Activated CD8-positive, alpha-beta memory T cell treated with anti-CD3 and anti-CD28 coated beads, Interleukin-2, amount 10 ng/mL, durations not matched to agents 7 days and 5 days (primary cell): Measurements from ENCODE around the gene DOP1B. TPM values are rescaled to one million over a fixed set of nuclear protein-coding genes. Genes with fewer than 3 reads are reported as not detected.

Source experiments
- ATAC-seq: fragments of 150-1000 bp; cut with Tn5 transposase; one replicate; pipeline ENCODE4 v1.10.0; 2021; ENCODE audit warnings: moderate library complexity
- CTCF ChIA-PET: fragments of 350-600 bp; sonication (Branson Sonifier 250); formaldehyde crosslinking; loops from one replicate; lab custom pipeline; 2021; ENCODE audit warnings: antibody characterized with exemption; lab: Charles Lee
- DNase-seq: peaks from one replicate; pipeline ENCODE4 v3.0.0-alpha.2; 2020
- H3K27ac Mint-ChIP-seq: one replicate; pipeline ENCODE4 v1.8.0; 2021; ENCODE audit warnings: mild to moderate bottlenecking, mixed read lengths
- H3K27me3 Mint-ChIP-seq: one replicate; pipeline ENCODE4 v1.8.0; 2021; ENCODE audit warnings: mixed read lengths
- H3K36me3 Mint-ChIP-seq: one replicate; pipeline ENCODE4 v1.8.0; 2021; ENCODE audit warnings: mild to moderate bottlenecking, mixed read lengths
- H3K4me1 Mint-ChIP-seq: one replicate; pipeline ENCODE4 v1.8.0; 2021; ENCODE audit warnings: mixed read lengths
- H3K4me3 Mint-ChIP-seq: one replicate; pipeline ENCODE4 v1.8.0; 2021; ENCODE audit warnings: mild to moderate bottlenecking, moderate library complexity, mixed read lengths
- H3K9me3 Mint-ChIP-seq: one replicate; pipeline ENCODE4 v1.8.0; 2022; ENCODE audit warnings: low read depth, mixed read lengths
- total RNA-seq, 2 experiments: library from RNA; stranded (reverse); gene quantifications; one replicate each; pipeline ENCODE4 v1.2.3, GENCODE V29; 2021

The DOP1B gene
- 10 to 100 TPM; 20.2 to 25.5 TPM for total RNA-seq

GRCh38 chr21:36156815-36157670 lies at the start of gene DOP1B:
Gene DOP1B, plus strand, starts transcription at chr21:36156824. Its CDS starts 7,910 bp downstream, at chr21:36164734.
- CTCF ChIA-PET, result interaction anchor here (2.7 kb wide), 1 partner anchor 13 kb away, joined by 9 read pairs; no protein-coding TSS in a partner anchor

GRCh38 chr21:36109868-36110267 lies 46.8 kb upstream of the DOP1B start:
- ATAC-seq, result no peak
- CTCF ChIA-PET, result interaction anchor here (0.9 kb wide), 1 partner anchor 36 kb away, joined by 3 read pairs; no protein-coding TSS in a partner anchor
- Mint-ChIP-seq H3K27ac (no peak overlapping the region), H3K4me3 (no peak overlapping the region), H3K36me3 (no peaks in the 10 kb centered on the region), H3K27me3 (peaks cover 43% of the 10 kb centered on the region), H3K9me3 (no peaks in the 10 kb centered on the region), H3K4me1 (peaks cover 21% of the 10 kb centered on the region)
- no peak for DNase-seq

More at GRCh38 chr21:36156815-36157670, at the start of gene DOP1B:
- H3K27me3 Mint-ChIP-seq, result no peaks in the 10 kb centered on the region
- peak within 1 kb of the TSS; percentile 78 for H3K4me3 Mint-ChIP-seq
- H3K36me3 Mint-ChIP-seq, result peaks cover 7% of the 10 kb centered on the region
- H3K9me3 Mint-ChIP-seq, result no peaks in the 10 kb centered on the region
- peaks cover 25% of the 10 kb centered on the region for H3K4me1 Mint-ChIP-seq
- peak; percentile 7 for ATAC-seq
- peak; percentile 60 for DNase-seq
- H3K27ac Mint-ChIP-seq, result peak within 1 kb of the TSS; percentile 68

- no peaks in the 10 kb centered on the region for H3K36me3 Mint-ChIP-seq
- CTCF ChIA-PET, result no interaction called here
- H3K27ac Mint-ChIP-seq, result no peak overlapping the region
- peaks cover 24% of the 10 kb centered on the region for H3K4me1 Mint-ChIP-seq
- DNase-seq, result no peak
- no peak overlapping the region for H3K4me3 Mint-ChIP-seq
- no peak for ATAC-seq
- H3K9me3 Mint-ChIP-seq, result no peaks in the 10 kb centered on the region
- peaks cover 29% of the 10 kb centered on the region for H3K27me3 Mint-ChIP-seq
Observed at GRCh38 chr21:36111238-36111637, 45.4 kb upstream of the DOP1B start.

- Mint-ChIP-seq H3K9me3 (no peaks in the 10 kb centered on the region), H3K27ac (peak overlapping the region; percentile 53), H3K36me3 (no peaks in the 10 kb centered on the region), H3K4me3 (no peak overlapping the region), H3K27me3 (peaks cover 11% of the 10 kb centered on the region), H3K4me1 (peaks cover 24% of the 10 kb centered on the region)
- CTCF ChIA-PET, result interaction anchor here (0.7 to 3.0 kb wide), 18 partner anchors 9 to 101 kb away, joined by 3 to 14 read pairs (median 4); partner anchors contain the start of genes CBR1 and SETD4
- DNase-seq (no peak), ATAC-seq (no peak)
Observed at GRCh38 chr21:36113647-36114428, 42.8 kb upstream of the DOP1B start.

GRCh38 chr21:36115138-36115730 lies 41.4 kb upstream of the DOP1B start:
- Mint-ChIP-seq H3K4me3 (no peak overlapping the region), H3K36me3 (no peaks in the 10 kb centered on the region), H3K4me1 (peaks cover 24% of the 10 kb centered on the region), H3K27me3 (no peaks in the 10 kb centered on the region), H3K9me3 (no peaks in the 10 kb centered on the region), H3K27ac (no peak overlapping the region)
- CTCF ChIA-PET, result interaction anchor here (1.0 to 2.2 kb wide), 5 partner anchors 8 to 217 kb away, joined by 3 to 7 read pairs (median 4); no protein-coding TSS in a partner anchor
- DNase-seq (no peak), ATAC-seq (peak; percentile 15)

GRCh38 chr21:36117286-36117741 lies 39.3 kb upstream of the DOP1B start:
- Mint-ChIP-seq H3K27me3 (no peaks in the 10 kb centered on the region), H3K36me3 (no peaks in the 10 kb centered on the region), H3K4me3 (no peak overlapping the region), H3K27ac (no peak overlapping the region), H3K9me3 (no peaks in the 10 kb centered on the region), H3K4me1 (peaks cover 24% of the 10 kb centered on the region)
- ATAC-seq (no peak), DNase-seq (no peak)
- CTCF ChIA-PET, result interaction anchor here (2.2 kb wide), 1 partner anchor 8 kb away, joined by 7 read pairs; no protein-coding TSS in a partner anchor

- no peaks in the 10 kb centered on the region for H3K9me3 Mint-ChIP-seq
- H3K4me1 Mint-ChIP-seq, result peaks cover 2% of the 10 kb centered on the region
- CTCF ChIA-PET, result no interaction called here
- H3K4me3 Mint-ChIP-seq, result no peak overlapping the region
- no peaks in the 10 kb centered on the region for H3K36me3 Mint-ChIP-seq
- no peaks in the 10 kb centered on the region for H3K27me3 Mint-ChIP-seq
- ATAC-seq (no peak), DNase-seq (no peak)
- no peak overlapping the region for H3K27ac Mint-ChIP-seq
Observed at GRCh38 chr21:36120304-36120888, 36.2 kb upstream of the DOP1B start.

- H3K36me3 Mint-ChIP-seq, result no peaks in the 10 kb centered on the region
- DNase-seq (no peak), ATAC-seq (no peak)
- peaks cover 6% of the 10 kb centered on the region for H3K4me1 Mint-ChIP-seq
- no peaks in the 10 kb centered on the region for H3K27me3 Mint-ChIP-seq
- H3K9me3 Mint-ChIP-seq, result no peaks in the 10 kb centered on the region
- no peak overlapping the region for H3K27ac Mint-ChIP-seq
- no peak overlapping the region for H3K4me3 Mint-ChIP-seq
- CTCF ChIA-PET, result interaction anchor here (1.2 to 1.5 kb wide), 3 partner anchors 8 to 31 kb away, joined by 3 to 5 read pairs (median 4); no protein-coding TSS in a partner anchor
Observed at GRCh38 chr21:36122977-36123376, 33.6 kb upstream of the DOP1B start.

- ATAC-seq, result no peak
- CTCF ChIA-PET, result interaction anchor here (0.8 to 2.6 kb wide), 7 partner anchors 10 to 53 kb away, joined by 3 to 7 read pairs (median 4); no protein-coding TSS in a partner anchor
- peaks cover 5% of the 10 kb centered on the region for H3K27me3 Mint-ChIP-seq
- H3K27ac Mint-ChIP-seq, result no peak overlapping the region
- H3K36me3 Mint-ChIP-seq, result no peaks in the 10 kb centered on the region
- no peaks in the 10 kb centered on the region for H3K9me3 Mint-ChIP-seq
- peaks cover 12% of the 10 kb centered on the region for H3K4me1 Mint-ChIP-seq
- no peak overlapping the region for H3K4me3 Mint-ChIP-seq
- DNase-seq, result no peak
Observed at GRCh38 chr21:36124395-36124794, 32.2 kb upstream of the DOP1B start.

GRCh38 chr21:36125512-36126207 lies 31.0 kb upstream of the DOP1B start:
- peak; percentile 76 for DNase-seq
- H3K9me3 Mint-ChIP-seq, result no peaks in the 10 kb centered on the region
- no peak for ATAC-seq
- peaks cover 5% of the 10 kb centered on the region for H3K27me3 Mint-ChIP-seq
- CTCF ChIA-PET, result interaction anchor here (0.8 to 2.6 kb wide), 11 partner anchors 8 to 90 kb away, joined by 3 to 8 read pairs (median 5); no protein-coding TSS in a partner anchor
- peaks cover 17% of the 10 kb centered on the region for H3K4me1 Mint-ChIP-seq
- no peak overlapping the region for H3K27ac Mint-ChIP-seq
- no peaks in the 10 kb centered on the region for H3K36me3 Mint-ChIP-seq
- H3K4me3 Mint-ChIP-seq, result no peak overlapping the region

GRCh38 chr21:36126208-36126565 lies 30.4 kb upstream of the DOP1B start:
- no peak overlapping the region for H3K27ac Mint-ChIP-seq

GRCh38 chr21:36126621-36127110 lies 30.0 kb upstream of the DOP1B start:
- CTCF ChIA-PET, result interaction anchor here (1.0 to 2.5 kb wide), 5 partner anchors 11 to 44 kb away, joined by 3 to 8 read pairs (median 4); no protein-coding TSS in a partner anchor
- Mint-ChIP-seq H3K4me1 (peaks cover 21% of the 10 kb centered on the region), H3K4me3 (no peak overlapping the region), H3K9me3 (no peaks in the 10 kb centered on the region), H3K36me3 (no peaks in the 10 kb centered on the region), H3K27ac (no peak overlapping the region), H3K27me3 (peaks cover 5% of the 10 kb centered on the region)
- DNase-seq (no peak), ATAC-seq (no peak)

More at GRCh38 chr21:36126208-36126565, 30.4 kb upstream of the DOP1B start:
- no peak for DNase-seq
- no peaks in the 10 kb centered on the region for H3K9me3 Mint-ChIP-seq
- H3K27me3 Mint-ChIP-seq, result peaks cover 5% of the 10 kb centered on the region
- H3K36me3 Mint-ChIP-seq, result no peaks in the 10 kb centered on the region
- H3K4me3 Mint-ChIP-seq, result no peak overlapping the region
- no peak for ATAC-seq
- CTCF ChIA-PET, result interaction anchor here (1.5 to 2.6 kb wide), 6 partner anchors 10 to 55 kb away, joined by 4 to 8 read pairs (median 6); no protein-coding TSS in a partner anchor
- H3K4me1 Mint-ChIP-seq, result peaks cover 21% of the 10 kb centered on the region
